Coronary artery (tissue), 2 donors: ENCODE data around the gene HEPHL1.
"Not testable (repeated sequence)": the region's sequence is repeated elsewhere in the genome, so short reads cannot be mapped to it uniquely, and the experiment has no call there.

Source experiments
- DNase-seq: peaks from one replicate; pipeline ENCODE4 v3.0.0-alpha.2; 2017; ENCODE audit warnings: low spot score
- H3K27ac ChIP-seq, 2 donors: fragments of 200-600 bp; sonication (generic); one replicate each; pipeline ENCODE4 v1.5.1; 2016 to 2019
- H3K4me3 ChIP-seq: fragments of 200-600 bp; sonication (generic); 2 replicates; pipeline ENCODE4 v1.5.1; 2016; ENCODE audit warnings: mild to moderate bottlenecking, moderate library complexity
- CTCF ChIP-seq: fragments of 200-600 bp; sonication (generic); IDR thresholded peaks from one replicate; pipeline ENCODE4 v1.5.1; 2019; ENCODE audit warnings: antibody characterized with exemption

The HEPHL1 gene

GRCh38 chr11:94117197-94117574, 96.0 kb downstream of the HEPHL1 start:
- no peak overlapping the region for H3K27ac ChIP-seq
- DNase-seq = no peak
- TF ChIP-seq CTCF = no peak
- no peak overlapping the region for H3K4me3 ChIP-seq

GRCh38 chr11:94117871-94118270, 96.7 kb downstream of the HEPHL1 start:
- Histone ChIP-seq H3K27ac (no peak overlapping the region), H3K4me3 (no peak overlapping the region)
- DNase-seq = no peak
- no peak for TF ChIP-seq CTCF

- not testable (repeated sequence) for H3K27ac ChIP-seq, DNase-seq, H3K4me3 ChIP-seq
Measured at GRCh38 chr11:94119676-94120075, 98.5 kb downstream of the HEPHL1 start.

GRCh38 chr11:94120516-94120915, 99.4 kb downstream of the HEPHL1 start:
- not testable (repeated sequence) for H3K4me3 ChIP-seq, DNase-seq, H3K27ac ChIP-seq

- TF ChIP-seq CTCF = no peak
- DNase-seq = no peak
- Histone ChIP-seq H3K4me3 (no peak overlapping the region), H3K27ac (no peak overlapping the region)
Measured at GRCh38 chr11:94120946-94121345, 99.8 kb downstream of the HEPHL1 start.

GRCh38 chr11:94125407-94126115, 104.4 kb downstream of the HEPHL1 start:
- H3K27ac ChIP-seq = no peak overlapping the region
- no peak for DNase-seq
- TF ChIP-seq CTCF = no peak
- H3K4me3 ChIP-seq = no peak overlapping the region

- no peak for DNase-seq
- TF ChIP-seq CTCF = no peak
- Histone ChIP-seq H3K4me3 (peak overlapping the region; percentile 89), H3K27ac (peak overlapping the region; percentile 83 to 98)
Measured at GRCh38 chr11:94127638-94128037, 106.5 kb downstream of the HEPHL1 start.

GRCh38 chr11:94128291-94128745, 107.2 kb downstream of the HEPHL1 start:
- peak overlapping the region; percentile 89 for H3K4me3 ChIP-seq
- no peak for DNase-seq
- H3K27ac ChIP-seq = peak overlapping the region; percentile 83 to 98
- TF ChIP-seq CTCF = no peak
